ENCODE data around the gene PDAP1. TPM values are rescaled to one million over a fixed set of nuclear protein-coding genes. Genes with fewer than 3 reads are reported as not detected.

PDAP1 gene
- total and polyA plus RNA-seq, 9 of the 15 experiments (the other 6 are each of a cell fraction or from before 2014, with no cell fraction given), result 10.2 to 315 (median 129) TPM

GRCh38 chr7:99418260-99418659, 9.9 kb upstream of the PDAP1 start (continued):
- TF ChIP-seq E2F1 (CRISPR knock-in tag; IDR thresholded peaks at IDR 0.05) (no peak), NBN (IDR thresholded peaks at IDR 0.05; ENCODE audit: low read depth) (no peak), SIRT6 (IDR thresholded peaks at IDR 0.05; ENCODE audit: low read depth, low read length) (peak; percentile 16), RBM22 (IDR thresholded peaks at IDR 0.05; ENCODE audit: low read depth, low read length, poor library complexity, severe bottlenecking) (peak; percentile 66), CBX3 (IDR thresholded peaks at IDR 0.05; ENCODE audit: borderline replicate concordance in 1 of 2, low read length in 2 of 2) (no peak), RBFOX2 (IDR thresholded peaks at IDR 0.05; ENCODE audit: low read depth, low read length) (peak; percentile 58), CREB5 (CRISPR knock-in tag; IDR thresholded peaks at IDR 0.05) (no peak), ZNF184 (CRISPR knock-in tag; IDR thresholded peaks at IDR 0.05) (no peak)

Measured in K562 (cell line).